B cell (primary cell): ENCODE measurements around the gene PPT2. TPM values are rescaled to one million over a fixed set of nuclear protein-coding genes. Genes with fewer than 3 reads are reported as not detected.

Experiments
- ATAC-seq: fragments of 200-7000 bp; cut with Tn5 transposase; one replicate; pipeline ENCODE4 v1.10.0; 2021; ENCODE audit warnings: low read depth, mild to moderate bottlenecking, moderate number of reproducible peaks, moderate library complexity
- CTCF ChIA-PET: fragments of 350-600 bp; sonication (Branson Sonifier 250); formaldehyde crosslinking; loops from one replicate; lab custom pipeline; 2021; ENCODE audit warnings: antibody characterized with exemption, inconsistent platforms; lab: Charles Lee
- POLR2A ChIA-PET: fragments of 350-600 bp; sonication (Branson Sonifier 250); formaldehyde crosslinking; loops from one replicate; lab custom pipeline; 2021; ENCODE audit warnings: antibody characterized with exemption; lab: Charles Lee
- DNase-seq: peaks from one replicate; pipeline ENCODE4 v3.0.0; 2013
- H2AFZ ChIP-seq: 2 replicates; pipeline ENCODE4 v1.6.1; 2012; ENCODE audit warnings: mild to moderate bottlenecking, low read depth, low read length; ENCODE audit not compliant: insufficient read depth, poor library complexity, severe bottlenecking
- H3K27ac ChIP-seq, 2 donors: 1 replicate in 1 of 2; 2 replicates in 1 of 2; pipeline ENCODE4 v1.5.1; 2012 to 2013; ENCODE audit warnings: low read length in 2 of 2, mild to moderate bottlenecking in 2 of 2, moderate library complexity in 1 of 2
- H3K27me3 ChIP-seq, 4 experiments: fragments of 200-600 bp in 1 of 4; sonication (generic) in 1 of 4; replicated peaks in 1 of 4; 1 replicate in 2 of 4; 2 replicates in 2 of 4; pipeline versions ENCODE4 v1.6.1 to v1.7.0; 2013 to 2016; ENCODE audit warnings: low read length in 3 of 4, mild to moderate bottlenecking in 2 of 4, mixed read lengths in 1 of 4, moderate library complexity in 1 of 4; ENCODE audit not compliant: insufficient read depth in 4 of 4, control insufficient read depth in 3 of 4; ENCODE audit errors: control extremely low read depth in 1 of 4
- H3K36me3 ChIP-seq, 2 experiments: replicated peaks in 1 of 2; 1 replicate in 1 of 2; 2 replicates in 1 of 2; pipeline versions ENCODE4 v1.6.1 to v1.7.1; 2013; ENCODE audit warnings: low read length in 1 of 2; ENCODE audit not compliant: insufficient read depth in 2 of 2, control insufficient read depth in 1 of 2; ENCODE audit errors: control extremely low read depth in 1 of 2, extremely low read depth in 1 of 2
- H3K4me1 ChIP-seq, 2 donors: fragments of 200-600 bp in 1 of 2; sonication (generic) in 1 of 2; 1 replicate in 1 of 2; 2 replicates in 1 of 2; pipeline versions ENCODE4 v1.5.1 to v1.6.1; 2013 to 2017; ENCODE audit warnings: low read length in 2 of 2; ENCODE audit not compliant: control insufficient read depth in 2 of 2, insufficient read depth in 2 of 2
- H3K4me2 ChIP-seq: replicated peaks from 2 replicates; pipeline ENCODE3; 2012; ENCODE audit warnings: mild to moderate bottlenecking, low read depth, low read length; ENCODE audit not compliant: poor library complexity, severe bottlenecking
- H3K4me3 ChIP-seq, 5 experiments: fragments of 200-600 bp in 1 of 5; sonication (generic) in 1 of 5; 1 replicate in 3 of 5; 2 replicates in 2 of 5; pipeline versions ENCODE4 v1.5.1 to v1.7.0; 2011 to 2016; ENCODE audit warnings: low read length in 4 of 5, mild to moderate bottlenecking in 4 of 5, low read depth in 2 of 5, control low read depth in 1 of 5, moderate library complexity in 1 of 5; ENCODE audit not compliant: insufficient read depth in 1 of 5; ENCODE audit errors: control extremely low read depth in 1 of 5, extremely low read depth in 1 of 5
- H3K79me2 ChIP-seq: fragments of 200-600 bp; sonication (generic); one replicate; pipeline ENCODE4 v1.6.0; 2016; ENCODE audit warnings: low read length; ENCODE audit not compliant: control insufficient read depth, insufficient read depth
- H3K9ac ChIP-seq: fragments of 200-600 bp; sonication (generic); 2 replicates; pipeline ENCODE4 v1.6.1; 2017; ENCODE audit warnings: mild to moderate bottlenecking, low read length, moderate library complexity
- H3K9me3 ChIP-seq, 3 donors: one replicate each; pipeline versions ENCODE4 v1.6.1 to v1.7.1; 2013; ENCODE audit warnings: low read length in 2 of 3; ENCODE audit not compliant: control insufficient read depth in 2 of 3, insufficient read depth in 1 of 3; ENCODE audit errors: control extremely low read depth in 1 of 3
- H4K20me1 ChIP-seq: 2 replicates; pipeline ENCODE4 v1.6.0; 2012; ENCODE audit warnings: mild to moderate bottlenecking, low read length; ENCODE audit not compliant: insufficient read depth, control insufficient read depth, poor library complexity, severe bottlenecking
- H3K27ac Mint-ChIP-seq: one replicate; pipeline ENCODE4 v1.8.0; 2021; ENCODE audit warnings: mixed read lengths
- H3K27me3 Mint-ChIP-seq: one replicate; pipeline ENCODE4 v1.8.0; 2021; ENCODE audit warnings: mixed read lengths
- H3K4me1 Mint-ChIP-seq: one replicate; pipeline ENCODE4 v1.8.0; 2021; ENCODE audit warnings: mixed read lengths
- H3K4me3 Mint-ChIP-seq: one replicate; pipeline ENCODE4 v1.8.0; 2021; ENCODE audit warnings: mixed read lengths
- H3K9me3 Mint-ChIP-seq: one replicate; pipeline ENCODE4 v1.8.0; 2022; ENCODE audit warnings: mixed read lengths; ENCODE audit not compliant: insufficient read depth
- EZH2 ChIP-seq: IDR thresholded peaks from 2 replicates; pipeline ENCODE4 v1.6.1; 2012; ENCODE audit warnings: borderline replicate concordance, low read depth, mild to moderate bottlenecking, moderate library complexity, low read length; ENCODE audit not compliant: insufficient read depth, poor library complexity, severe bottlenecking
- WGBS: methylation state at CpG from one replicate; pipeline ENCODE4 v1.1.5; 2013; ENCODE audit warnings: missing lambda C conversion rate; ENCODE audit not compliant: insufficient coverage; 5-methylcytosine and 5-hydroxymethylcytosine counted together
- intact Hi-C: fragments of 100-400 bp; cut with micrococcal nuclease; formaldehyde crosslinking; loops from one replicate; pipeline ENCODE4 v1.10.0; 2022
- polyA plus RNA-seq: library from polyadenylated mRNA; depleted of rRNA; stranded (reverse); fragments of >200 nt; gene quantifications from 2 replicates; pipeline ENCODE4 v1.2.3, GENCODE V29; 2012
- total RNA-seq, 2 donors: library from RNA; stranded (reverse); fragments of 120-200 nt in 1 of 2; gene quantifications; 1 replicate in 1 of 2; 2 replicates in 1 of 2; pipeline versions ENCODE4 v1.2.3 to v1.2.4, GENCODE V29; 2013 to 2022
- TF ChIP-seq, protein P1 (sequence below): fragments of 200-600 bp; IDR thresholded peaks from one replicate; pipeline ENCODE4 v1.8.0; 2022; ENCODE audit warnings: antibody characterized with exemption, mild to moderate bottlenecking

PPT2 gene
- total and polyA plus RNA-seq, 2 donors (not counting 1 experiment from before 2014, with no cell fraction given): 1.2 to 4.2 TPM

DNA sequence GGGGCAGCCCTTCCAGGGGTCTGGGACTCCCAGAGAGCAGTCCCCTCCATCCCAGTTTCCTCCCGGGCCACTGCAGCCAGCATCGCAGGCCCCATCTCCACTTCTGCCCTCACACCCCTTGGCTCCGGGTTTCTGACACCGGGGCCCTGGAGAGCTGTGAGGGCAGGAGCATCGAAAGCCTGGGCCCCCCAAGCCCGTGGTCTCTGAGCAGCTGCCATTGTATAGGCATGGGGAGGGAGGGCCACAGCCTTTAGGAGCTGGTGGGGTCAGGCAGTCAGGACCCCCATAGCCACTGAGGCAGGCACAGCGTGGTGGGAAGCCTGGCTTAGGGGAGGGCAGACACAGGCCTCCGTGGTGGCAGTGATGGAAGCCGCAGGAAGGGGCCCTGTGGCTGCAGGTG lies 48.2 kb downstream of the PPT2 start:
- TF ChIP-seq, protein P1, sequence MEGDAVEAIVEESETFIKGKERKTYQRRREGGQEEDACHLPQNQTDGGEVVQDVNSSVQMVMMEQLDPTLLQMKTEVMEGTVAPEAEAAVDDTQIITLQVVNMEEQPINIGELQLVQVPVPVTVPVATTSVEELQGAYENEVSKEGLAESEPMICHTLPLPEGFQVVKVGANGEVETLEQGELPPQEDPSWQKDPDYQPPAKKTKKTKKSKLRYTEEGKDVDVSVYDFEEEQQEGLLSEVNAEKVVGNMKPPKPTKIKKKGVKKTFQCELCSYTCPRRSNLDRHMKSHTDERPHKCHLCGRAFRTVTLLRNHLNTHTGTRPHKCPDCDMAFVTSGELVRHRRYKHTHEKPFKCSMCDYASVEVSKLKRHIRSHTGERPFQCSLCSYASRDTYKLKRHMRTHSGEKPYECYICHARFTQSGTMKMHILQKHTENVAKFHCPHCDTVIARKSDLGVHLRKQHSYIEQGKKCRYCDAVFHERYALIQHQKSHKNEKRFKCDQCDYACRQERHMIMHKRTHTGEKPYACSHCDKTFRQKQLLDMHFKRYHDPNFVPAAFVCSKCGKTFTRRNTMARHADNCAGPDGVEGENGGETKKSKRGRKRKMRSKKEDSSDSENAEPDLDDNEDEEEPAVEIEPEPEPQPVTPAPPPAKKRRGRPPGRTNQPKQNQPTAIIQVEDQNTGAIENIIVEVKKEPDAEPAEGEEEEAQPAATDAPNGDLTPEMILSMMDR: no peak
- no peak for TF ChIP-seq EZH2
- H3K79me2 ChIP-seq: no peaks in the 10 kb centered on the region
- H3K27me3 Mint-ChIP-seq: peaks cover 8% of the 10 kb centered on the region
- WGBS: 77% methylated on average over 7 of the region's 9 CpGs
- ATAC-seq: no peak
- POLR2A ChIA-PET: no interaction called here
- peaks cover 0 to 8% (median 2%) of the 10 kb centered on the region in 4 experiments for H3K27me3 ChIP-seq
- H3K4me1 Mint-ChIP-seq: peaks cover 4% of the 10 kb centered on the region
- H3K36me3 ChIP-seq: no peaks in the 10 kb centered on the region
- CTCF ChIA-PET: no interaction called here
- DNase-seq: no peak
- H3K4me3 ChIP-seq: no peak overlapping the region
- no peak overlapping the region for H2AFZ ChIP-seq
- no peaks in the 10 kb centered on the region for H3K9me3 ChIP-seq
- no peaks in the 10 kb centered on the region for H4K20me1 ChIP-seq
- H3K27ac ChIP-seq: no peak overlapping the region
- intact Hi-C loops: no loop called here
- peaks cover under 1 to 3% of the 10 kb centered on the region in 2 donors for H3K4me1 ChIP-seq
- no peaks in the 10 kb centered on the region for H3K9me3 Mint-ChIP-seq
- no peak overlapping the region for H3K27ac Mint-ChIP-seq
- no peak overlapping the region for H3K4me2 ChIP-seq
- no peak overlapping the region for H3K9ac ChIP-seq
- H3K4me3 Mint-ChIP-seq: no peak overlapping the region

DNA sequence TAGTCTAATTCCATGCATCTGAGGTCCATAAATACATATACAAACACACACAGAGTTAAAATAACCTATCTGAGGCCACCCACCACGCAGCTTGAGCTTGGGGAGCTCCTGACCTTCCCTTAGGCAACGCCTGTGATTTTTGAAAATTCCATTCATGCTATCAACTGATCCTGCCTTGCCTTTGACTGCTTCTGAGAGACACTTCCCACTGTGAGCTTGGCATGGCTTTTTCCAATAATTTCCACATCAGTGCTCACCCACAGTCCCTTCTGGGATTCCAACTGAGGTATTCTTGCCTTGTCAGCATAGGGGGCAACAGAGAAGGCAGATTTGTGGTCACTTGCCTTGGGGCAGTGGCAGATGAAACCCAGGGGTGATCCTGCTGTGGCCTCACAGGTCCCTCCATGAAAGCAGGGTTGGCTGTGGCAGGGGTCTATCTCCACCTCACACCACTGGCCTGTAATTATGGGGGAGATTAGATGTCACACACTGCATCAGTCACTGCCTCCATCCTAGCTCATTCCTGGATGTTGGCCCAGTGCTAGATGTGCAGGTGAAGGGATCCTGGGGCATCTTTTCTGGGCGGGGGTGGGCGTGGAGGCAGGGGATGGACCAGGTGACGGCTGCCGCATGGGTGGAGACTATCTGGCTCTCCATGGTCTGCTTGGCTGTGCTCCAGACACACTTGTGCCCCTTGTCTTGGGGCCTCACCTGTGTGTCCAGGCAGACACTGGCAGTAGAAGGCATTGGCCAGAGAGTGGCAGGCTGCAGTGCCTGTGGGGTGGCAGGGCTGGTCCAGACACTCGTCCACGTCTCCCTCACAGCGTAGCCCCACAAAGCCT lies 49.7 kb downstream of the PPT2 start:
- Mint-ChIP-seq H3K4me3 (no peak overlapping the region), H3K9me3 (no peaks in the 10 kb centered on the region), H3K4me1 (peaks cover 5% of the 10 kb centered on the region), H3K27ac (no peak overlapping the region), H3K27me3 (peaks cover 8% of the 10 kb centered on the region)
- Histone ChIP-seq H3K4me1 (no peaks in the 10 kb centered on the region), H3K27me3 (peaks cover 0 to 8% (median 2%) of the 10 kb centered on the region in 4 experiments), H3K79me2 (no peaks in the 10 kb centered on the region), H3K9ac (no peak overlapping the region), H3K4me2 (no peak overlapping the region), H3K36me3 (no peaks in the 10 kb centered on the region), H2AFZ (no peak overlapping the region), H3K27ac (no peak overlapping the region), H3K9me3 (no peaks in the 10 kb centered on the region), H3K4me3 (no peak overlapping the region), H4K20me1 (no peaks in the 10 kb centered on the region)
- 97% methylated on average over 9 of the region's 9 CpGs for WGBS
- TF ChIP-seq EZH2: no peak
- TF ChIP-seq, protein P1: no peak
- ATAC-seq (no peak), DNase-seq (no peak)
- intact Hi-C loops: no loop called here
- POLR2A ChIA-PET: no interaction called here
- CTCF ChIA-PET: no interaction called here
